AG04450 (cell line): ENCODE measurements around the gene ACTL6B. TPM values are rescaled to one million over a fixed set of nuclear protein-coding genes. Genes with fewer than 3 reads are reported as not detected.

Experiments used
- CTCF ChIA-PET: fragments of 300-600, 350-600 bp; formaldehyde crosslinking; extraction: SDS; loops from one replicate; lab custom pipeline; 2022; ENCODE audit warnings: antibody characterized with exemption, inconsistent platforms; lab: Charles Lee
- POLR2A ChIA-PET: fragments of 350-600 bp; formaldehyde crosslinking; extraction: SDS; loops from one replicate; lab custom pipeline; 2021; ENCODE audit warnings: antibody characterized with exemption, inconsistent platforms; lab: Yijun Ruan, JAX
- DNase-seq: peaks from one replicate; pipeline ENCODE4 v3.0.0-alpha.2; 2011; ENCODE audit warnings: low read depth, low spot score
- H3K27ac ChIP-seq: one replicate; pipeline ENCODE4 v1.5.1; 2012; ENCODE audit warnings: low read depth, low read length, control low read depth
- H3K27me3 ChIP-seq: one replicate; pipeline ENCODE4 v1.6.0; 2012; ENCODE audit warnings: low read length; ENCODE audit not compliant: control insufficient read depth, insufficient read depth
- H3K4me3 ChIP-seq: 2 replicates; pipeline ENCODE4 v1.5.1; 2011; ENCODE audit warnings: mild to moderate bottlenecking, low read depth, low read length, control low read depth
- H3K9me3 ChIP-seq: 2 replicates; pipeline ENCODE4 v1.5.1; 2012; ENCODE audit warnings: low read length; ENCODE audit not compliant: control insufficient read depth, insufficient read depth
- CTCF ChIP-seq: IDR thresholded peaks from 2 replicates; pipeline ENCODE4 v1.5.1; 2011; ENCODE audit warnings: low read depth, low read length, control low read depth, inconsistent platforms
- polyA plus RNA-seq: library from polyadenylated mRNA; depleted of rRNA; stranded (reverse); fragments of >200 nt; gene quantifications from 2 replicates; pipeline ENCODE4 v1.2.3, GENCODE V29; 2011

Gene ACTL6B
- polyA plus RNA-seq, 1 experiment = not detected

- POLR2A ChIA-PET = interaction anchor here (0.5 to 3.9 kb wide), 6 partner anchors 8 to 1732 kb away, joined by 4 to 68 read pairs (median 12); partner anchors contain the start of genes FBXO24, LRCH4 and MOSPD3
- DNase-seq = no peak
- Histone ChIP-seq H3K27me3 (no peaks in the 10 kb centered on the region), H3K27ac (peak overlapping the region; percentile 77), H3K9me3 (no peaks in the 10 kb centered on the region; the same call in 1 of the 2 replicates), H3K4me3 (peak overlapping the region; percentile 94)
- peak; percentile 46 for TF ChIP-seq CTCF
- CTCF ChIA-PET = interaction anchor here (0.9 to 2.2 kb wide), 3 partner anchors 9 to 135 kb away, joined by 4 to 14 read pairs (median 6); partner anchors contain the start of gene MOSPD3
Measured at GRCh38 chr7:100604028-100604975, 51.9 kb downstream of the ACTL6B start.

- no peak for TF ChIP-seq CTCF
- CTCF ChIA-PET = interaction anchor here (0.7 to 2.3 kb wide), 4 partner anchors 9 to 135 kb away, joined by 3 to 14 read pairs (median 6); partner anchors contain the start of genes FBXO24 and MOSPD3
- H3K9me3 ChIP-seq = no peaks in the 10 kb centered on the region; the same call in 1 of the 2 replicates
- peak overlapping the region; percentile 94 for H3K4me3 ChIP-seq
- H3K27ac ChIP-seq = peak overlapping the region; percentile 77
- no peaks in the 10 kb centered on the region for H3K27me3 ChIP-seq
- no peak for DNase-seq
- POLR2A ChIA-PET = interaction anchor here (0.5 to 3.7 kb wide), 6 partner anchors 9 to 1732 kb away, joined by 3 to 68 read pairs (median 6); partner anchors contain the start of genes FBXO24, LRCH4 and MOSPD3
Measured at GRCh38 chr7:100603726-100604027, 52.6 kb downstream of the ACTL6B start.

GRCh38 chr7:100602889-100603725, 53.1 kb downstream of the ACTL6B start:
- Histone ChIP-seq H3K9me3 (no peaks in the 10 kb centered on the region; the same call in 1 of the 2 replicates), H3K4me3 (peak overlapping the region; percentile 94), H3K27me3 (no peaks in the 10 kb centered on the region), H3K27ac (peak overlapping the region; percentile 77)
- ChIA-PET CTCF (interaction anchor here (0.6 to 2.3 kb wide), 12 partner anchors 10 to 582 kb away, joined by 3 to 14 read pairs (median 4); partner anchors contain the start of genes FBXO24 and MOSPD3), POLR2A (interaction anchor here (0.5 to 3.7 kb wide), 11 partner anchors 9 to 515 kb away, joined by 3 to 68 read pairs (median 5); partner anchors contain the start of genes FBXO24, LRCH4, MOSPD3 and POP7)
- TF ChIP-seq CTCF = no peak
- no peak for DNase-seq

GRCh38 chr7:100600730-100601038, 55.6 kb downstream of the ACTL6B start:
- Histone ChIP-seq H3K27me3 (no peaks in the 10 kb centered on the region), H3K27ac (no peak overlapping the region), H3K9me3 (no peaks in the 10 kb centered on the region; the same call in 1 of the 2 replicates), H3K4me3 (no peak overlapping the region)
- no peak for DNase-seq
- POLR2A ChIA-PET = interaction anchor here (3.7 kb wide), 1 partner anchor 15 kb away, joined by 68 read pairs; the partner anchor contains the start of genes FBXO24 and LRCH4
- no peak for TF ChIP-seq CTCF
- CTCF ChIA-PET = no interaction called here
